GM12891 (cell line): ENCODE measurements around the gene JRKL.

Experiments
- PAX5 ChIP-seq: IDR thresholded peaks from 2 replicates; pipeline ENCODE4 v1.6.1; 2011; ENCODE audit warnings: low read length, moderate library complexity, mild to moderate bottlenecking; ENCODE audit not compliant: insufficient read depth, severe bottlenecking
- POLR2A ChIP-seq: IDR thresholded peaks from 2 replicates; pipeline ENCODE4 v1.6.1; 2011; ENCODE audit warnings: low read depth, low read length, control low read depth
- POLR2AphosphoS5 ChIP-seq: IDR thresholded peaks from 2 replicates; pipeline ENCODE4 v1.6.1; 2011; ENCODE audit warnings: low read depth, low read length, control low read depth
- POU2F2 ChIP-seq: IDR thresholded peaks from 2 replicates; pipeline ENCODE4 v1.6.1; 2011; ENCODE audit warnings: low read depth, mild to moderate bottlenecking, control low read depth, low read length, moderate library complexity
- SPI1 ChIP-seq: IDR thresholded peaks from 2 replicates; pipeline ENCODE4 v1.6.1; 2011; ENCODE audit warnings: low read depth, low read length, control low read depth
- TAF1 ChIP-seq: IDR thresholded peaks from 2 replicates; pipeline ENCODE4 v1.6.1; 2011; ENCODE audit warnings: low read depth, low read length, control low read depth

GRCh38 chr11:96340555-96340885 lies 49.3 kb upstream of the JRKL start:
- TF ChIP-seq POLR2AphosphoS5 (no peak), POLR2A (no peak), TAF1 (no peak), SPI1 (no peak), PAX5 (no peak), POU2F2 (no peak)
